Thyroid gland (tissue), 4 donors: ENCODE results near the gene VPS18.

ENCODE experiments used
- CTCF ChIP-seq, 6 experiments: fragments of 200-600 bp in 3 of 6; fragments of 450-650 bp in 3 of 6; sonication (generic) in 3 of 6; IDR thresholded peaks; one replicate each; pipeline ENCODE4 v1.5.1; 2016 to 2019; ENCODE audit warnings: antibody characterized with exemption in 6 of 6, mild to moderate bottlenecking in 2 of 6, inconsistent platforms in 1 of 6, moderate library complexity in 1 of 6
- POLR2A ChIP-seq, 2 donors: fragments of 450-650 bp; IDR thresholded peaks; one replicate each; pipeline ENCODE4 v1.6.1; 2017; ENCODE audit warnings: antibody characterized with exemption in 2 of 2, mild to moderate bottlenecking in 2 of 2, moderate library complexity in 1 of 2

GRCh38 chr15:40893733-40894680 is at the start of gene VPS18:
- TF ChIP-seq CTCF (IDR thresholded peaks at IDR 0.05) (peak; percentile 92 to 99 (median 96)), POLR2A (IDR thresholded peaks at IDR 0.05) (peak in 1 of 2 donors; percentile 88)
